Activated CD4-positive, alpha-beta T cell treated with anti-CD3 and anti-CD28 coated beads for 36 hours (primary cell): ENCODE measurements around the gene ZRANB1. TPM values are rescaled to one million over a fixed set of nuclear protein-coding genes. Genes with fewer than 3 reads are reported as not detected.

Source experiments
- ATAC-seq: fragments of 200-7000 bp; cut with Tn5 transposase; one replicate; pipeline ENCODE4 v1.10.0; 2021; ENCODE audit warnings: mild to moderate bottlenecking, moderate library complexity
- CTCF ChIA-PET: fragments of 350-600 bp; sonication (Branson Sonifier 250); formaldehyde crosslinking; loops from one replicate; lab custom pipeline; 2021; ENCODE audit warnings: antibody characterized with exemption; lab: Charles Lee
- POLR2A ChIA-PET: fragments of 350-600 bp; sonication (Branson Sonifier 250); formaldehyde crosslinking; loops from one replicate; lab custom pipeline; 2021; ENCODE audit warnings: antibody characterized with exemption, inconsistent platforms; lab: Charles Lee
- DNase-seq: peaks from one replicate; pipeline ENCODE4 v3.0.0-alpha.2; 2020
- H3K27ac Mint-ChIP-seq: one replicate; pipeline ENCODE4 v1.8.0; 2021; ENCODE audit warnings: mixed read lengths
- H3K27me3 Mint-ChIP-seq: one replicate; pipeline ENCODE4 v1.8.0; 2021; ENCODE audit warnings: mixed read lengths
- H3K36me3 Mint-ChIP-seq: one replicate; pipeline ENCODE4 v1.8.0; 2021; ENCODE audit warnings: low read depth, mixed read lengths
- H3K4me1 Mint-ChIP-seq: one replicate; pipeline ENCODE4 v1.8.0; 2021; ENCODE audit warnings: mixed read lengths
- H3K4me3 Mint-ChIP-seq: one replicate; pipeline ENCODE4 v1.8.0; 2021; ENCODE audit warnings: mild to moderate bottlenecking, moderate library complexity, mixed read lengths
- H3K9me3 Mint-ChIP-seq: one replicate; pipeline ENCODE4 v1.8.0; 2021; ENCODE audit warnings: low read depth, mixed read lengths
- intact Hi-C, 2 experiments: fragments of 100-400 bp; cut with DNase I in 1 of 2; cut with micrococcal nuclease in 1 of 2; formaldehyde crosslinking; loops; one replicate each; pipeline versions ENCODE4 v1.14.2 to v1.15.1; 2022 to 2024; cut with DNase I, micrococcal nuclease
- total RNA-seq, 2 experiments: library from RNA; stranded (reverse); gene quantifications; one replicate each; pipeline ENCODE4 v1.2.3, GENCODE V29; 2021

ZRANB1 gene
- total RNA-seq, 2 experiments from 2014 or later, result 8.4 to 10.4 TPM

DNA sequence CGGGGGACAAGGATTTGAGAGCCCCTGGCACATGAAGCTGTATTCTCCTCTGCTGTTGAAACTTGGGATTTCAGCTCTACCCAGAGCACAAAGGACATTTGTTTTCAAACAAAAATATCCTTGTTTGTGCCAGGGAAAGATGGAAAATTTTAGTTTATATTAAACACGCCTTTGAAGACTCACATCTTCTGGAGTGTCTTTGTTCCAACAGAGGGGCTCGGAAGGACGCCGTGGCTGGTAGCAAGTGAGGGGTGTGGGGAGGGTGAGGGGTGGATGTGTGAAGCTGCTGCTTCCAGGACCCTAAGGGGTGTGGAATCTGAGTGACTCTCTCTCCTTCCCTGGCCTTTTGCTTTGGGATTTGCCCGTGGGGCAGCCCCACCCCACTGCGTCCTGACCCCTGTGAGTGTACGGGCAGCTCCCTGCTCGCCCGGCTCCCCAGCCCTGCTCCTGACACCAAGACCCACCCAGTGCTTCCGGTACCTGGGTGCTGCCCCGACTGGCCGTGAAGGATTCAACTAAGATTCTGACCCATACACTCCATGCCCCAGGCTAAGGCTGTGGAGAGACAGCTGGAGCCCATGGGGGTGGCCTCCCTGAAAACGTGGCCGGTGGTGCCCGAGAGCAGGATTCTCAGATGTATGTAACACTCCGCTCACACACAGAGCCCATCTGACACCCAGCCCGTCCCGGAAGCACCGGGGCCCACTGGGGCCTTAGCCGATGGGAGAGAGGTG lies 59.6 kb downstream of the ZRANB1 start:
- ChIA-PET CTCF (interaction anchor here (1.7 kb wide), 1 partner anchor 9 kb away, joined by 5 read pairs; no protein-coding TSS in a partner anchor), POLR2A (no interaction called here)
- Mint-ChIP-seq H3K4me1 (no peaks in the 10 kb centered on the region), H3K27me3 (no peaks in the 10 kb centered on the region), H3K9me3 (no peaks in the 10 kb centered on the region), H3K36me3 (no peaks in the 10 kb centered on the region), H3K27ac (no peak overlapping the region), H3K4me3 (no peak overlapping the region)
- DNase-seq (no peak), ATAC-seq (no peak)
- intact Hi-C loops, result no loop called here

DNA sequence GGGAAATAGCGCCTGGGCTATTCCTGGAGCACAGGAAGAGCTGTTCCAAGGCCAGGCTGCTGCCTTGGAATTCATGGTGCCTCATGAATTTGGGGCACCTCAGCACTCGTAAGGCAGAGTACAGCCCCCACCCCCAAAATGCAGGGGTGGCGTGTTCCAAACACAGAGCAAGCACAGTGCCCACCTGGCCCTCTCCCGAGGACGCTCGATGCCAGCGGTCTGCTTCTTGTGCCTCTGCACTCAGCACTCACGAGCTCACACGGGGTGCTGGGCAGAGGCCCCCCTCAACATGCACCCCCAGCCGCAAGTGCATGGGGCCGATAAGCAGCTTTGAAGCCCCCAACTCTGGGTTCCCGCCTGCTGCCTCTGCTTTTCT lies 60.1 kb downstream of the ZRANB1 start:
- no peaks in the 10 kb centered on the region for H3K36me3 Mint-ChIP-seq
- H3K27me3 Mint-ChIP-seq, result no peaks in the 10 kb centered on the region
- no peak overlapping the region for H3K4me3 Mint-ChIP-seq
- intact Hi-C loops, result no loop called here
- H3K9me3 Mint-ChIP-seq, result no peaks in the 10 kb centered on the region
- DNase-seq (no peak), ATAC-seq (no peak)
- H3K4me1 Mint-ChIP-seq, result no peaks in the 10 kb centered on the region
- CTCF ChIA-PET, result interaction anchor here (1.7 kb wide), 1 partner anchor 10 kb away, joined by 5 read pairs; no protein-coding TSS in a partner anchor
- POLR2A ChIA-PET, result no interaction called here
- no peak overlapping the region for H3K27ac Mint-ChIP-seq

DNA sequence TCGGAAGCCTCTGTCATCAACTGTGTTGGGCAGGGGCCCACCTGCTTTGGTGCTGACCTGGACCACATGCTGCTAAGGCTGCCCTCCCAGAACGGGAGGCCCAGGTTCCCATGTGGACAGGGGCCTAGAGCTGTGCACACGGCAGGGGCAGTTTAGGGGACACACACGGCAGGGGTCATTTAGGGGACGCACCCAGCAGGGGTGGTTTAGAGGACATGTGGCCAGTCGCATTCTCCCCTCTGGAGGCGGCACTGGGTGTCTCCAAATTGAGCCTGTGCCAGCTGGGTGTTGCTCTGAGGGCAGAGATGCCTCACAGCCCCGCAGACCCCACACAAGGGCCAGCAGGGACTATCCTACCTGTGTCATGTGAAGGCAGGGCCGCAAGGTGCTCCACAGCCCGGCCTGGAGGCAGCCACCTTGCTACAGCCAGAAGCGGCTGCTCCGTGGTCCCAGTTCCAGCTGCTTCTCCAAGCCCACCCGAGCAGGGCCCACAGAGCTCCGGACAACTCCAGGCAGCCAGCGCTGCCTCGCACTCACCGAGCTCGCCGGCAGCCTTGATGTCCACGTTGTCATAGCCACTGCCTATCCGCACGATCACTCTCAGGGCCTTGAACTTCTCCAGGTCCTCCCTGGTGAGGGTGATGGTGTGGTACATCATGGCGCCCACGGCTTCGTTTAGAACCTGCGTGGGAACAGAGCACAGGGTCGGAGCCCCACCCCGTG lies 60.7 kb downstream of the ZRANB1 start:
- ChIA-PET CTCF (interaction anchor here (1.7 kb wide), 1 partner anchor 10 kb away, joined by 5 read pairs; no protein-coding TSS in a partner anchor), POLR2A (no interaction called here)
- no peak overlapping the region for H3K27ac Mint-ChIP-seq
- H3K9me3 Mint-ChIP-seq, result no peaks in the 10 kb centered on the region
- no peak overlapping the region for H3K4me3 Mint-ChIP-seq
- intact Hi-C loops, result no loop called here
- ATAC-seq (no peak), DNase-seq (no peak)
- H3K36me3 Mint-ChIP-seq, result no peaks in the 10 kb centered on the region
- no peaks in the 10 kb centered on the region for H3K27me3 Mint-ChIP-seq
- no peaks in the 10 kb centered on the region for H3K4me1 Mint-ChIP-seq

DNA sequence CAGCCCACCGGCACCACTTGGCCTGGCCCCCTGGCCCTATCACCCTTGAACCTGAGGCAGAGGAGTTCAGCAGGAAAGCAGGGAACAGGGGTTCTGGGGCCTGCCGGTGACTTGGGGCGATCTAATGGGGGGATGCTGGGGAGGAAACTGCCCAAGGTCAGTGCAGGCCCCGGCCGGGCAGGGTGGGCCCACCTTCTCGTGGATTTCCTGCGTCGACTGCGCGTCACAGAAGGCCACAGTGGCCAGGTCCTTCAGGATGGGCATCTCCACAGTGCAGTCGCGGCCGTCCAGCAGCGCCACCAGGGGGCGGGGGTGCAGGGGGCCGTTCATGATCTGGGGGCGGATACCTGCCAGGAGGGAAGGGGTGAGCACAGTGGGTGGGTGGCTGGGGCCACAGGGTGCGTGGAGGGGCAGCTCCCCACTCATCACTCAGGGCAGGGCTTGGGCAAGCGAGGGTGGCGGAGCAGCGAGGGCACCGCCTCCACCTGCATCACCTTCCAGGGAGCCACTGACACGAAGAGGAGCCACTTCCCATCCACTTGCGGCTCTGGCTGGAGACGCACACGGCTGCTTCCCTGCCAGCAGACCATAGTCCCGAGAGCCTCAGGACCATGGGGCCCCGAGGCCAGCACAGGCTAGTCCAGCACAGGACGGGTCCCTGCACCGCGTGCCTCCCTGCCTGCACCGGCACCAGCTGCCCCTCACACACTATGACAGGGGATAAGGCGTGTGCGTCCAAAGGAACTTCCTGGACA lies 61.4 kb downstream of the ZRANB1 start:
- Mint-ChIP-seq H3K9me3 (no peaks in the 10 kb centered on the region), H3K36me3 (no peaks in the 10 kb centered on the region), H3K27ac (no peak overlapping the region), H3K4me1 (no peaks in the 10 kb centered on the region), H3K27me3 (no peaks in the 10 kb centered on the region), H3K4me3 (no peak overlapping the region)
- ChIA-PET POLR2A (no interaction called here), CTCF (no interaction called here)
- DNase-seq, result no peak
- ATAC-seq, result no peak
- intact Hi-C loops, result no loop called here

DNA sequence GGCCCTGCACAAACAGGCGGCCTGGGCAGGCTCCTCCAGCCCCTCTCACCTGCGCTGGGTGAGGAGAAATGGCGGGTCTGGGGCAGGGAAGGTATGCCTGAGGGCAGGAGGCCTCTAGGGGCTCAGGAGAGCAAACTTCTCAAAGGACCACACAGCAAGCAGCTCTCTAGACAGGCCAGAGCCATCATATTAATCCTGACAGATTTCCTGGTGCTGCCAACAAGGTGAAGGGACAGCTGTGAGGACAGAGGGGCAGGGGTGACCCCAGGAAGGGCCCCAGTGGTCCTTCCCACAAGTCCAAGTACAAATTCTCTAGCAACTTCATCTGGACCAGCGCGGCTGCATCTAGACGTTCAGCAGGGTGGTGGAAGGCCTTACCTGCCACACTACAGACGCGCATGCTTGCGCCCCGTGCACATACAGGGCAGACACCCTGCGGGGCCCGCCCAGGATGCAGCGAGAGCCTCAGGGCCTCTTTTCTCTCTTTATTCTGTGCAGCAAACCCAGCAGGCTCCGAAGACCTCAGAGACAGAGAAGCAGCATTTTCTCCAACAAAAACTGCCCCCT lies 62.1 kb downstream of the ZRANB1 start:
- Mint-ChIP-seq H3K27ac (no peak overlapping the region), H3K4me3 (no peak overlapping the region), H3K9me3 (no peaks in the 10 kb centered on the region), H3K4me1 (no peaks in the 10 kb centered on the region), H3K36me3 (no peaks in the 10 kb centered on the region), H3K27me3 (no peaks in the 10 kb centered on the region)
- POLR2A ChIA-PET, result no interaction called here
- CTCF ChIA-PET, result no interaction called here
- intact Hi-C loops, result no loop called here
- ATAC-seq, result no peak
- DNase-seq, result no peak

DNA sequence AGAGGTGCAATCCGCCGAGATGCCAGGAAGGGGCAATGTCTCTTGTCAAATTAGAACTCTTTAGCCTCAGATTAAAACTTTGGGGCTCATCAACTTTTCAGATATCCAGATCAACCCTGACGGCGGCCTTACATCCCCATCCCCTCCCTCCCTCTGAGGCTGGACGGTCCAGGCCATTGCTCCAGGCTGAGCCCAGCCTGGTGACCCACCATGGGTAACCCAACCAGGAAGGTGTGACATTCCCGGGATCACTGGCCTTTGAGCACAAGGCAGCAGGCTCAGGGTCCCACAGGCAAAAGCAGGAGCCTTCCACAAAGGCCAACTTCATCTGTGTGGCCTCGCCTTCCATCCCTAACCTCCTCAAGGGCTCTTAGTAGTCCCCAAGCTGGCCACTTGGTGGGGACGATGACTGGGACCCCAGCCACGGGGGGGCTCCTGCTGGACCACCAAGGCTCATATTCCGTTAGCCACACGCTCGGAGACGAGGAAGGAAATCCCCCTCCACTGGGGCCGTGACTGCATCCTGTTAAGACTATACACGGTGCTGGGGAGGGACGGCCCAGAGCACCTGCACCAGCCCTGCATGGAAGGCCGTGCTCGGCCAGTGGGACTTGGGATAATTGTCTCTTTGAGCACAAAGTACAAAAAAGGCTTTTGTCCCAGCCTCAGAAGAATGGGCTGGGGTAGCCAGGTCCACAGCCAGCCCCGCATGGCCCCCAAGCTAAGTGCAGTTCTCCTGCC lies 62.8 kb downstream of the ZRANB1 start:
- ChIA-PET POLR2A (no interaction called here), CTCF (no interaction called here)
- Mint-ChIP-seq H3K9me3 (no peaks in the 10 kb centered on the region), H3K27me3 (no peaks in the 10 kb centered on the region), H3K4me3 (no peak overlapping the region), H3K4me1 (no peaks in the 10 kb centered on the region), H3K36me3 (no peaks in the 10 kb centered on the region), H3K27ac (no peak overlapping the region)
- ATAC-seq, result no peak
- intact Hi-C loops, result no loop called here
- DNase-seq, result no peak

DNA sequence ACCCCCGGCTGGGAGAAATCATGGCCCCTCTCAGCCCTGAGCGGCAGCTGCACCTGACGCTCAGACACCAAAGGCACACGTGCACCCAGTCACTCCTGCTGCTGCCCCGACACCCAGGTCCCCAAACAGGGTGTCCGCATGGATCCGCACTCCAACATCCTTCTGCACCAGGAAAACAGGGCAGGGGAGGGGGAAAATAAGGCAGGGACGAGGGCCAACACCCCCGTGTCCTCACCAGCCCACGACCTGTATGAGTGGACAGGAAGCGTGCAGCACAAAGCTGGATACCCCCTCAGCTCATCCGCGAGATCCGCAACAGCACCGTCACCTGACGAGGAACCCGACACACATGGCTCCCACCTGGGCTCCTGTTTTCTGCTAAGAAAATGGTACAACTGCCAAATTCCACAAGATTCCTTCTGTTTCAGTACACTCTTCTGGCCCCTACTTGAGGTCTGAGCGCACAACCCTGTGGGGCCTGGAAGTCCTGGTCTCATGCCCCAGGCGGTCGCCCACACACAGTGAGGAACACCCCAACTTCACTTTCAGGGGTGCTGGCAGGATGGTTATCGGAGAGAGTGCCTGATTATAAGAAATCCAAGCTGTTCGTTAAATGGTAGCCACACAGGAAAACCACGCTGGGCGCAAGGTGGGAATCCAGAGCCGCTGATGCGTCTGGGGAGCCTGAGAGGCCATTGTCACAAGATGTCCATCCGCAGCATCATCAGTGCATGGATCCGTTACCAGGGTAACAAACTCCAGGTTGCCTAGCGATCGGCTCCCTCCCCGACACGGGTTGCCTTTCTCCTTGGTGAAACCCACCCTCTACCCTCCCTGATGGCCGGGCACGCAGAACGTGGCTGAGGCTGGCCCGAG lies 63.6 kb downstream of the ZRANB1 start:
- no peak for DNase-seq
- CTCF ChIA-PET, result no interaction called here
- H3K4me1 Mint-ChIP-seq, result no peaks in the 10 kb centered on the region

DNA sequence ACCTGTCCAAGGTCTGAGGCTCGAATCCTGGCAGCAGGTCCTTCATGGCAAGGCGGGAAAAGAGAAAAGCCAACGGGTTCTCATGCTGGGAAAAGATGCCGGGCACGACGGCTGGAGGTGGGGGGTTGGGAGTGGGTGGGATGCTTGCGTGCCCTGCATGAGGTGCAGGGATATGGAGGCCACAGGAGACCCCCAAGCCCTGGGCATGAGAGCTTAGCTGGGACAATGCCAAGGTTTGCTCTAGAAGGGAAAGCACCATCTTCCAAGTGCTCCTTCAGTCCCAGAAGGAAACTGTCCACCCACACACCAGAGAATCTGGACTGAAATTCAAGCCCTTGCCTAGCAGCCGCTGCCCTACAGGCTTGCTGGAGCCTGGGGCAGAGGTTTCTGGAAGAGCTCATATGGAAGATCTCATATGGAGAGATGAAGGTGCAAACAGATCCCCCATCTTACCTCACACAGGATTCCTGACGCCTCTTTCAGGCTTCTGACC lies 64.3 kb downstream of the ZRANB1 start:
- intact Hi-C loops, result no loop called here
- H3K27ac Mint-ChIP-seq, result no peak overlapping the region
- ATAC-seq (no peak), DNase-seq (no peak)
- H3K4me3 Mint-ChIP-seq, result no peak overlapping the region
- CTCF ChIA-PET, result no interaction called here
- no peaks in the 10 kb centered on the region for H3K4me1 Mint-ChIP-seq
- POLR2A ChIA-PET, result no interaction called here
- H3K9me3 Mint-ChIP-seq, result no peaks in the 10 kb centered on the region
- H3K27me3 Mint-ChIP-seq, result no peaks in the 10 kb centered on the region
- no peaks in the 10 kb centered on the region for H3K36me3 Mint-ChIP-seq

More for the DNA sequence above, 63.6 kb downstream of the ZRANB1 start:
- H3K27me3 Mint-ChIP-seq, result no peaks in the 10 kb centered on the region
- H3K27ac Mint-ChIP-seq, result no peak overlapping the region
- no peak overlapping the region for H3K4me3 Mint-ChIP-seq
- H3K36me3 Mint-ChIP-seq, result no peaks in the 10 kb centered on the region
- POLR2A ChIA-PET, result no interaction called here
- H3K9me3 Mint-ChIP-seq, result no peaks in the 10 kb centered on the region
- no peak for ATAC-seq
- intact Hi-C loops, result no loop called here

DNA sequence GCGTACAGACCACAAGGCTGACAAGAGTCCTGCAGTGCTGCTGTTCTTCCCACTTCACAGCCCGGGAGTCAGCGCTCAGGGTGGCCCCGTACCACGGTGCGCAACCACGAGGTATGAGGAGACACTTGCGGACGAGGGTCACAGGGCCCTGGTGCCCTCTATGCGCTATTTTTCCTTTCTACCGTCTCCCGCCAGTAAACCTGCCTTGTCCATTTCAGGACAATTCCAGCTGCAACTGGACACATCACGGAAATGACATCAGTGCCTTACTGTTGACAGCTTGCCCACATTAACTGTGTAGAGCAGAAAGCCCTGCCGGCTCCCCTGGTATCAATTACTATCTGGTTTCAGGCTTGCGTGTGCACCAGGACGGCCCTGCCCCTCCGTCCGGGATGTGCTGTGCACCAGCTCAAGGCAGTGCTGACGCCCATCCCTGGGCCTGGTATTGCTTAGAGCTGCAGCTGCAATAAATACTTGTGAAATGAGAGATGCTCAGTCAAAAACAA lies 65.1 kb downstream of the ZRANB1 start:
- ATAC-seq, result no peak
- intact Hi-C loops, result no loop called here
- POLR2A ChIA-PET, result no interaction called here
- Mint-ChIP-seq H3K4me3 (no peak overlapping the region), H3K27me3 (no peaks in the 10 kb centered on the region), H3K27ac (no peak overlapping the region), H3K4me1 (no peaks in the 10 kb centered on the region), H3K36me3 (no peaks in the 10 kb centered on the region), H3K9me3 (no peaks in the 10 kb centered on the region)
- no peak for DNase-seq
- CTCF ChIA-PET, result interaction anchor here (0.5 kb wide), 1 partner anchor 86 kb away, joined by 4 read pairs; no protein-coding TSS in a partner anchor

DNA sequence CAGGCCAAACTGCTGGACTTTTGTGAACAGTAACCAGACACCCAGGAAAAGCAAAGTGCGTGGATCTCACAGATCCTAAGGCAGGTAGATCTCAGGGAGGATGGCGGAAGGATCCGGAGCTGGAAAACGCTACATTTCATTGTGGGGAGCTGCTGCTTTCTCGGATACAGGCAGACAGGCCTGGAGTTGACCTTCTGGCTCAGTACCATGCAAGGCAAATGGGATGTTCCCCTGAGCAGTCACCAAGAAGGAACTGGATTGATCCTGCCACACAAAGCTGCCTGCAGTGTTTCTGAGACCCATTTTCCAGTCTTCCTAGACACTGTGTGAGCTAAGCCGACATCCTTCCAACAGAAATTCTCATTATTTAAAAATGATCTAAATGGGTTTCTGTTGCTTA lies 65.5 kb downstream of the ZRANB1 start:
- POLR2A ChIA-PET, result no interaction called here

More for the DNA sequence above, 65.5 kb downstream of the ZRANB1 start:
- no peaks in the 10 kb centered on the region for H3K9me3 Mint-ChIP-seq
- H3K27ac Mint-ChIP-seq, result no peak overlapping the region
- ATAC-seq (no peak), DNase-seq (no peak)
- no peak overlapping the region for H3K4me3 Mint-ChIP-seq
- intact Hi-C loops, result no loop called here
- CTCF ChIA-PET, result no interaction called here
- no peaks in the 10 kb centered on the region for H3K4me1 Mint-ChIP-seq
- H3K36me3 Mint-ChIP-seq, result no peaks in the 10 kb centered on the region
- no peaks in the 10 kb centered on the region for H3K27me3 Mint-ChIP-seq
